Astrocyte of the cerebellum (primary cell): Measurements from ENCODE around the gene ADCY1.
A peak's percentile ranks its signal among the peaks of the same experiment; 100 is the strongest.
"Not testable (repeated sequence)": the region's sequence is repeated elsewhere in the genome, so short reads cannot be mapped to it uniquely, and the experiment has no call there.

Experiments
- DNase-seq: peaks from one replicate; pipeline ENCODE4 v3.0.0-alpha.2; 2011; ENCODE audit warnings: low read depth
- H3K4me3 ChIP-seq: 2 replicates; pipeline ENCODE4 v1.5.1; 2011; ENCODE audit warnings: mild to moderate bottlenecking, low read depth, low read length, moderate library complexity
- CTCF ChIP-seq: IDR thresholded peaks from 2 replicates; pipeline ENCODE4 v1.5.1; 2012; ENCODE audit warnings: low read length, low read depth, moderate library complexity, mild to moderate bottlenecking; ENCODE audit errors: missing control alignments
- in situ Hi-C: cut with HindIII; loops from 2 replicates; pipeline ENCODE4 v1.10.0; 2017; ENCODE audit warnings: low sequenced_read_pairs

The ADCY1 gene

GRCh38 chr7:45721686-45722598, 147.8 kb downstream of the ADCY1 start:
- in situ Hi-C loops, result no loop called here
- no peak for DNase-seq
- TF ChIP-seq CTCF, result no peak

GRCh38 chr7:45725231-45725630, 151.1 kb downstream of the ADCY1 start:
- in situ Hi-C loops, DNase-seq, H3K4me3 ChIP-seq: not testable (repeated sequence)

More at GRCh38 chr7:45721686-45722598, 147.8 kb downstream of the ADCY1 start:
- H3K4me3 ChIP-seq, result no peak overlapping the region

- no peak for TF ChIP-seq CTCF
- no peak for DNase-seq
- in situ Hi-C loops, result no loop called here
- no peak overlapping the region for H3K4me3 ChIP-seq
These were observed 152.7 kb downstream of the ADCY1 start for GRCh38 chr7:45726883-45727282.

GRCh38 chr7:45731692-45732443, 157.7 kb downstream of the ADCY1 start:
- H3K4me3 ChIP-seq, DNase-seq, in situ Hi-C loops: not testable (repeated sequence)

GRCh38 chr7:45738920-45739319, 164.8 kb downstream of the ADCY1 start:
- in situ Hi-C loops, DNase-seq, H3K4me3 ChIP-seq: not testable (repeated sequence)

- H3K4me3 ChIP-seq, in situ Hi-C loops, DNase-seq: not testable (repeated sequence)
These were observed 166.4 kb downstream of the ADCY1 start for GRCh38 chr7:45740573-45740972.

GRCh38 chr7:45748976-45749375, 174.8 kb downstream of the ADCY1 start:
- in situ Hi-C loops, H3K4me3 ChIP-seq, DNase-seq: not testable (repeated sequence)
- peak; percentile 23 for TF ChIP-seq CTCF

- DNase-seq, in situ Hi-C loops, H3K4me3 ChIP-seq: not testable (repeated sequence)
These were observed 177.2 kb downstream of the ADCY1 start for GRCh38 chr7:45751352-45751751.

GRCh38 chr7:45756333-45756732, 182.2 kb downstream of the ADCY1 start:
- H3K4me3 ChIP-seq, DNase-seq, in situ Hi-C loops: not testable (repeated sequence)
